Pancreas (tissue), 10 donors: ENCODE data around the gene DIPK1A. TPM values are rescaled to one million over a fixed set of nuclear protein-coding genes. Genes with fewer than 3 reads are reported as not detected.
A peak's percentile ranks its signal among the peaks of the same experiment; 100 is the strongest.

Experiments
- ATAC-seq, 4 donors: fragments of 200-7000 bp; cut with Tn5 transposase; one replicate each; pipeline versions ENCODE4 v1.8.0 to v1.9.1; 2020; ENCODE audit warnings: mild to moderate bottlenecking in 4 of 4, moderate library complexity in 4 of 4
- DNase-seq, 6 donors: peaks; one replicate each; pipeline ENCODE4 v3.0.0-alpha.2; 2020
- FAIRE-seq: peaks from 2 replicates; lab custom pipeline; 2012; peaks lifted over from hg19 to GRCh38; lab: Jason Lieb, UNC
- H3K27ac ChIP-seq, 4 donors: fragments of 200-600 bp; sonication (generic); 1 replicate in 3 of 4; 2 replicates in 1 of 4; pipeline versions ENCODE4 v1.5.0 to v1.8.0; 2020
- H3K27me3 ChIP-seq, 4 donors: fragments of 200-600 bp; one replicate each; pipeline ENCODE4 v1.8.0; 2021
- H3K36me3 ChIP-seq, 3 donors: fragments of 200-600 bp; sonication (generic) in 1 of 3; one replicate each; pipeline versions ENCODE4 v1.5.0 to v1.8.0; 2020 to 2021
- H3K4me1 ChIP-seq, 3 donors: fragments of 200-600 bp; one replicate each; pipeline ENCODE4 v1.8.0; 2021
- H3K4me3 ChIP-seq, 4 donors: fragments of 200-600 bp; sonication (generic) in 2 of 4; one replicate each; pipeline versions ENCODE4 v1.5.0 to v1.8.0; 2020 to 2021
- H3K9me3 ChIP-seq, 4 donors: fragments of 200-600 bp; one replicate each; pipeline ENCODE4 v1.8.0; 2021
- CTCF ChIP-seq, 4 donors: fragments of 200-600 bp; sonication (generic) in 3 of 4; IDR thresholded peaks; one replicate each; pipeline versions ENCODE4 v1.5.0 to v1.8.0; 2021; ENCODE audit warnings: antibody characterized with exemption in 4 of 4
- WGBS, 2 donors: extraction: QIAGEN DNeasy Blood & Tissue Kit; methylation state at CpG; one replicate each; pipeline ENCODE4 v1.1.7; 2013; 5-methylcytosine and 5-hydroxymethylcytosine counted together
- intact Hi-C, 3 donors: fragments of 100-400 bp; cut with DNase I; formaldehyde crosslinking; loops; one replicate each; pipeline versions ENCODE4 v1.11.1 to v1.14.2; 2022
- polyA plus RNA-seq, 2 donors: library from polyadenylated mRNA; stranded (reverse); fragments of 200-250 nt; gene quantifications; one replicate each; pipeline ENCODE4 v1.2.3, GENCODE V29; 2013
- total RNA-seq, 6 donors: library from RNA; stranded (reverse); fragmentation: NEBNext Ultra II Directional in 4 of 6; extraction: Animal tissue kit (Norgen Biotek cat#: 25700) in 4 of 6; gene quantifications; one replicate each; pipeline versions ENCODE4 v1.2.1 to v1.2.4, GENCODE V29; 2021 to 2023
- donor health status: healthy with polysubstance abuse.
- donor health status: DM: no; HTN: no; CAD: no; lungs with moderate emphysema.
- donor health status: DM: no; HTN: no; CAD: no.
- donor health status: control.
- donor health status: control.
- donor health status: Bipolar disorder and iron deficiency.
- donor health status: DM: yes; HTN: yes; CAD: no.
- donor health status: DM: no; HTN: no; CAD: no.
- donor health status: DM: no; HTN: no; CAD: no.
- donor health status: DM: yes; HTN: yes; CAD: no.

The DIPK1A gene
- total and polyA plus RNA-seq, 8 donors, result 0.80 to 5.4 (median 2.0) TPM

- no peak overlapping the region for H3K27ac ChIP-seq
- WGBS, 2 donors, result 89 to 91% methylated on average over 5 of the region's 5 CpGs
- H3K36me3 ChIP-seq, result no peaks in the 10 kb centered on the region
- ATAC-seq (no peak), FAIRE-seq (no peak), DNase-seq (no peak)
- intact Hi-C loops, result no loop called here
- H3K27me3 ChIP-seq, result no peaks in the 10 kb centered on the region
- H3K9me3 ChIP-seq, result no peaks in the 10 kb centered on the region
- TF ChIP-seq CTCF (IDR thresholded peaks at IDR 0.05), result no peak
- H3K4me1 ChIP-seq, result peaks cover 0 to 5% (median 0%) of the 10 kb centered on the region in 3 donors
- no peak overlapping the region for H3K4me3 ChIP-seq
These were observed 42.7 kb upstream of the DIPK1A start for GRCh38 chr1:93003981-93004380.

- FAIRE-seq (no peak), DNase-seq (no peak), ATAC-seq (no peak)
- H3K4me1 ChIP-seq, result peaks cover 0 to 5% (median 0%) of the 10 kb centered on the region in 3 donors
- 69 to 72% methylated on average over 2 of the region's 2 CpGs for WGBS, 2 donors
- H3K36me3 ChIP-seq, result no peaks in the 10 kb centered on the region
- no peak overlapping the region for H3K27ac ChIP-seq
- intact Hi-C loops, result no loop called here
- no peak overlapping the region for H3K4me3 ChIP-seq
- no peaks in the 10 kb centered on the region for H3K27me3 ChIP-seq
- no peaks in the 10 kb centered on the region for H3K9me3 ChIP-seq
- no peak for TF ChIP-seq CTCF (IDR thresholded peaks at IDR 0.05)
These were observed 41.5 kb upstream of the DIPK1A start for GRCh38 chr1:93002781-93003180.

GRCh38 chr1:93001893-93002292, 40.6 kb upstream of the DIPK1A start:
- no peak overlapping the region for H3K27ac ChIP-seq
- FAIRE-seq (no peak), DNase-seq (no peak), ATAC-seq (no peak)
- H3K4me1 ChIP-seq, result peaks cover 0 to 5% (median 0%) of the 10 kb centered on the region in 3 donors
- no peaks in the 10 kb centered on the region for H3K27me3 ChIP-seq
- no peaks in the 10 kb centered on the region for H3K36me3 ChIP-seq
- intact Hi-C loops, result no loop called here
- H3K4me3 ChIP-seq, result no peak overlapping the region
- no peak for TF ChIP-seq CTCF (IDR thresholded peaks at IDR 0.05)
- no peaks in the 10 kb centered on the region for H3K9me3 ChIP-seq

- no peak overlapping the region for H3K27ac ChIP-seq
- no peak for FAIRE-seq
These were observed 39.5 kb upstream of the DIPK1A start for GRCh38 chr1:93000751-93001175.

More at GRCh38 chr1:93000751-93001175, 39.5 kb upstream of the DIPK1A start:
- peak in 3 of 4 donors; percentile 14 to 59 (median 48) for ATAC-seq
- no peak for TF ChIP-seq CTCF (IDR thresholded peaks at IDR 0.05)
- Histone ChIP-seq H3K9me3 (no peaks in the 10 kb centered on the region), H3K4me3 (no peak overlapping the region), H3K36me3 (no peaks in the 10 kb centered on the region), H3K4me1 (peaks cover 4 to 13% (median 5%) of the 10 kb centered on the region in 3 donors), H3K27me3 (no peaks in the 10 kb centered on the region)
- no peak for DNase-seq
- intact Hi-C loops, result no loop called here
- WGBS, 2 donors, result 0% methylated on average over 2 of the region's 2 CpGs
